ENCODE data around the gene SP100. TPM values are rescaled to one million over a fixed set of nuclear protein-coding genes. Genes with fewer than 3 reads are reported as not detected.

Gene SP100
- total and polyA plus RNA-seq, 2 donors (not counting 1 experiment from before 2014, with no cell fraction given), result 106 to 120 TPM

DNA sequence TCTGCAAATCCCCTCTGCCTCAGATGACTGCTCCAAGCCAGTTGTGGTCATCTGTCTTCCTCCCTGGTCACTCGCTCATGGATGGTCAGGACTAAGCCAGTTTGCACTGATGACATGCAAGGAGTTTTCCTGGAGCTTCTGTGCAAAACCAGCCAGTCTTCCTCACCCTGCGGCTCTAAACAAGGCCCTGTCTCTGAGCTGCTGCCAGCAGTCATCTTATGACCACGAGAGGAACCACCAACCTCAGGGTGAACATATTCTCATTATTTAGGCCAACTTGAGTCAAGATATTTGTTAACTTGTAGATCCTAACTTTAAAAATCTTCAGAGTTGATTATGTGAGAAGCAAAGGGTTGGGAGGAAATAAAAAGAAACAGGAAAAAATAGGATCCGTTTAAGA lies 176.8 kb downstream of the SP100 start:
- Histone ChIP-seq H3K79me2 (ENCODE audit: control insufficient read depth, insufficient read depth, low read length) (no peaks in the 10 kb centered on the region), H3K9me3 (ENCODE audit: control insufficient read depth, insufficient read depth, low read depth, low read length) (no peaks in the 10 kb centered on the region), H3K9ac (ENCODE audit: insufficient read depth, low read length) (no peak overlapping the region), H3K36me3 (ENCODE audit: control insufficient read depth, insufficient read depth, low read length) (no peaks in the 10 kb centered on the region), H3K4me1 (ENCODE audit: control insufficient read depth, extremely low read depth, insufficient read depth, low read length) (no peaks in the 10 kb centered on the region), H3K27me3 (ENCODE audit: control insufficient read depth, insufficient read depth, low read length) (no peaks in the 10 kb centered on the region), H3K27ac (ENCODE audit: insufficient read depth, low read length) (no peak overlapping the region), H2AFZ (ENCODE audit: low read length) (no peak overlapping the region), H3K4me3 (replicated peaks in 1 of 4; ENCODE audit: control extremely low read depth in 1 of 4, insufficient read depth in 1 of 4, low read depth in 3 of 4, low read length in 4 of 4) (no peak overlapping the region), H4K20me1 (ENCODE audit: control insufficient read depth, extremely low read depth, insufficient read depth, low read length) (no peaks in the 10 kb centered on the region), H3K4me2 (ENCODE audit: extremely low read depth, insufficient read depth, low read length) (no peak overlapping the region)
- no peak for TF ChIP-seq CTCF (conservative IDR thresholded peaks at IDR 0.05 in 1 of 2, IDR thresholded peaks at IDR 0.05 in 1 of 2; ENCODE audit: low read depth in 1 of 2, low read length in 2 of 2)
- TF ChIP-seq EZH2 (IDR thresholded peaks at IDR 0.05; ENCODE audit: low read length, missing control alignments), result no peak
- no peak for DNase-seq (ENCODE audit: low read depth in 2 of 2)

Other genes starting within 250 kb of the SP100 start
- 7.2 and 9.2 TPM in 2 replicates for gene SP110, start 196.2 kb upstream of the SP100 start, total RNA-seq
- gene SP110, start 196.2 kb upstream of the SP100 start, polyA plus RNA-seq, result 12.7 and 15.9 TPM in 2 replicates
- 0.26 and 0.33 TPM in 2 replicates for gene SP140, start 190.5 kb upstream of the SP100 start, total RNA-seq
- 0.17 and 0.60 TPM in 2 replicates for gene SP140, start 190.5 kb upstream of the SP100 start, polyA plus RNA-seq
- 9.8 and 10.9 TPM in 2 replicates for gene SP140L, start 89.0 kb upstream of the SP100 start, total RNA-seq
- gene SP140L, start 89.0 kb upstream of the SP100 start, polyA plus RNA-seq, result 15.7 and 16.9 TPM in 2 replicates